Heart left ventricle (tissue), 16 donors: ENCODE results near the gene C3orf52. TPM values are rescaled to one million over a fixed set of nuclear protein-coding genes. Genes with fewer than 3 reads are reported as not detected.

ENCODE experiments used
- ATAC-seq, 4 donors: fragments of 200-7000 bp; cut with Tn5 transposase; one replicate each; pipeline ENCODE4 v1.9.1; 2020 to 2022; ENCODE audit warnings: moderate library complexity in 4 of 4, mild to moderate bottlenecking in 3 of 4, moderate number of reproducible peaks in 1 of 4
- DNase-seq, 5 donors: peaks; one replicate each; pipeline ENCODE4 v3.0.0-alpha.2; 2020
- H3K27ac ChIP-seq, 12 donors: fragments of 200-600 bp; sonication (generic) in 4 of 12; one replicate each; pipeline versions ENCODE4 v1.5.0 to v1.8.0; 2016 to 2022; ENCODE audit warnings: mild to moderate bottlenecking in 2 of 12
- H3K27me3 ChIP-seq, 9 donors: fragments of 200-600 bp; sonication (generic) in 2 of 9; one replicate each; pipeline versions ENCODE4 v1.5.1 to v1.8.0; 2016 to 2022; ENCODE audit warnings: mild to moderate bottlenecking in 3 of 9
- H3K36me3 ChIP-seq, 9 donors: fragments of 200-600 bp; sonication (generic) in 2 of 9; one replicate each; pipeline versions ENCODE4 v1.5.0 to v1.8.0; 2018 to 2022; ENCODE audit warnings: mild to moderate bottlenecking in 2 of 9
- H3K4me1 ChIP-seq, 12 donors: fragments of 200-600 bp; sonication (generic) in 4 of 12; one replicate each; pipeline versions ENCODE4 v1.5.0 to v1.8.0; 2016 to 2022; ENCODE audit warnings: mild to moderate bottlenecking in 3 of 12
- H3K4me3 ChIP-seq, 12 donors: fragments of 200-600 bp; sonication (generic) in 4 of 12; one replicate each; pipeline versions ENCODE4 v1.5.0 to v1.8.0; 2017 to 2022; ENCODE audit warnings: mild to moderate bottlenecking in 9 of 12, moderate library complexity in 4 of 12
- H3K9me3 ChIP-seq, 12 donors: fragments of 200-600 bp; sonication (generic) in 4 of 12; one replicate each; pipeline versions ENCODE4 v1.5.0 to v1.8.0; 2016 to 2022; ENCODE audit warnings: mild to moderate bottlenecking in 1 of 12
- POLR2A ChIP-seq, 2 donors: fragments of 450-650 bp; IDR thresholded peaks; one replicate each; pipeline ENCODE4 v1.6.1; 2017; ENCODE audit warnings: antibody characterized with exemption in 2 of 2, mild to moderate bottlenecking in 2 of 2, moderate library complexity in 2 of 2
- WGBS, 4 donors: extraction: QIAGEN DNeasy Blood & Tissue Kit in 2 of 4; methylation state at CpG; one replicate each; pipeline versions ENCODE4 v1.1.5 to v1.1.7; 2013 to 2018; 5-methylcytosine and 5-hydroxymethylcytosine counted together
- intact Hi-C, 10 donors: fragments of 100-400 bp; cut with DNase I; formaldehyde crosslinking; loops; one replicate each; pipeline versions ENCODE4 v1.11.1 to v1.14.2; 2022
- polyA plus RNA-seq, 2 donors: library from polyadenylated mRNA; stranded (reverse); fragments of 200-250 nt; gene quantifications; one replicate each; pipeline ENCODE4 v1.2.3, GENCODE V29; 2013
- total RNA-seq, 9 donors: library from RNA; depleted of rRNA in 2 of 9; stranded (reverse); fragments of >200 nt in 2 of 9; fragmentation: NEBNext Ultra II Directional in 3 of 9; extraction: Animal tissue kit (Norgen Biotek cat#: 25700) in 3 of 9; gene quantifications; one replicate each; pipeline versions ENCODE4 v1.1.0 to v1.2.4, GENCODE V29; 2016 to 2023
- TF ChIP-seq, protein P1 (sequence below), 12 donors: fragments of 200-600 bp; sonication (generic) in 4 of 12; IDR thresholded peaks; one replicate each; pipeline versions ENCODE4 v1.5.0 to v1.8.0; 2018 to 2022; ENCODE audit warnings: antibody characterized with exemption in 12 of 12, mild to moderate bottlenecking in 5 of 12
- donor health status: ischemic (EF 13 %, LVEDD 7.1; RV severe dilation, severe dysfunction).
- donor health status: healthy with polysubstance abuse.
- donor health status: DM: no; HTN: yes; CAD: no.
- donor health status: DM: no; HTN: no; CAD: no.
- donor health status: ischemic (EF 25% LVEDD 6.9; RV normal size, moderate dysfunction).
- donor health status: ischemic (EF 25% LVEDD 5.7; RV mildly dilated, moderate dysfunction).
- donor health status: healthy.
- donor health status: DM: yes; HTN: yes; CAD: no.
- donor health status: ischemic (EF 35%, LVEDD 5.7; RV mildly dilated, moderate dysfunction).
- donor health status: nonischemic (EF 11% LVEDD 7.7; RV severe dilation, severe dysfunction).
- donor health status: DM: yes; HTN: yes; CAD: no.
- donor health status: PGD.
- donor health status: ischemic (EF 29% LVEDD 5.4; RV normal size, mild dysfunction).
- donor health status: nonischemic (EF 23%, LVEDD 6.1; RV moderate dilation, normal function).

C3orf52 gene
- total and polyA plus RNA-seq, 11 donors, result 1.4 to 9.6 (median 4.9) TPM

DNA sequence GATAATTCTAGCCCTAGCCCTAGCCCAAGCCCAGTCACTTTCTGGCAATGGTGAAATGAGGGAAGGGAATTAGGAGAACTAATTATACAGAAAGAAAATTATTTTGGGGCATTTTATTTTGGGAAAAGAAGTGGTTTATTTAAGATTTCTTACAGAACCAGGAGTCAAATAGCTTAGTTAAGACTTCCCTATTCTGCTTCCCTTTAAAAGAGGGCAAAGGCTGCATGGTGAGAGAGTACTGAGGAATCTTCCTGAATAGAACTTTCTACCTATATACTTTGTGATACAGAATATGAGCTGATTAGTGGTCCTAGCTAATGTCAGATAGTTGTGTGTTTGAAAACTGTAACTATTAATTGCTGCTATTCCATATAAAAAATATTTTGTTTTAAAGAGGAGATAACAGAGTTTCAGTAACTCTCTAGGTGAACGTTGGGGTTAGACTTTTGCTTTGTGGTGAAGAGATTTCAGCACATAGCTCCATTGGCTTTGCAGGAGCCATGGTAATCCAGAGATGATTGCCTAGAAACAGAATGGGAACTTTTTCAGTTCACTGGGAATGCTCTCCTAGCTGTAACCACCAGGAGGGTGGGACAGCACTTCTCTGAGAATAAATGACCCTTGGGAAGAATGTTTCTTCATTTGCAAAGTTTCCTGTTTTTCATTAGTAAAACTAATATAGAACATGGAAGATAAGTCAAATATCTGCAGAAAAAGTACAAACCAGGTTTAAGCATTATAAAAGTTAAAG, 52.2 kb downstream of the C3orf52 start:
- intact Hi-C loops, result loop anchor here in 7 of 10 donors (5.0 to 10.0 kb wide), 5 partner anchors 376 to 394 kb away; no protein-coding TSS in a partner anchor
- Histone ChIP-seq H3K4me1 (peaks cover 0 to 40% (median 0%) of the 10 kb centered on the region in 12 donors), H3K36me3 (no peaks in the 10 kb centered on the region), H3K27ac (no peak overlapping the region), H3K9me3 (peaks cover 0 to 6% (median 0%) of the 10 kb centered on the region in 12 donors), H3K4me3 (no peak overlapping the region), H3K27me3 (no peaks in the 10 kb centered on the region)
- DNase-seq (no peak), ATAC-seq (no peak)
- TF ChIP-seq, protein P1, sequence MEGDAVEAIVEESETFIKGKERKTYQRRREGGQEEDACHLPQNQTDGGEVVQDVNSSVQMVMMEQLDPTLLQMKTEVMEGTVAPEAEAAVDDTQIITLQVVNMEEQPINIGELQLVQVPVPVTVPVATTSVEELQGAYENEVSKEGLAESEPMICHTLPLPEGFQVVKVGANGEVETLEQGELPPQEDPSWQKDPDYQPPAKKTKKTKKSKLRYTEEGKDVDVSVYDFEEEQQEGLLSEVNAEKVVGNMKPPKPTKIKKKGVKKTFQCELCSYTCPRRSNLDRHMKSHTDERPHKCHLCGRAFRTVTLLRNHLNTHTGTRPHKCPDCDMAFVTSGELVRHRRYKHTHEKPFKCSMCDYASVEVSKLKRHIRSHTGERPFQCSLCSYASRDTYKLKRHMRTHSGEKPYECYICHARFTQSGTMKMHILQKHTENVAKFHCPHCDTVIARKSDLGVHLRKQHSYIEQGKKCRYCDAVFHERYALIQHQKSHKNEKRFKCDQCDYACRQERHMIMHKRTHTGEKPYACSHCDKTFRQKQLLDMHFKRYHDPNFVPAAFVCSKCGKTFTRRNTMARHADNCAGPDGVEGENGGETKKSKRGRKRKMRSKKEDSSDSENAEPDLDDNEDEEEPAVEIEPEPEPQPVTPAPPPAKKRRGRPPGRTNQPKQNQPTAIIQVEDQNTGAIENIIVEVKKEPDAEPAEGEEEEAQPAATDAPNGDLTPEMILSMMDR (IDR thresholded peaks at IDR 0.05), result no peak
- TF ChIP-seq POLR2A (IDR thresholded peaks at IDR 0.05), result no peak
- WGBS, 4 donors, result 33 to 46% (median 43%) methylated on average over 1 of the region's 1 CpG

DNA sequence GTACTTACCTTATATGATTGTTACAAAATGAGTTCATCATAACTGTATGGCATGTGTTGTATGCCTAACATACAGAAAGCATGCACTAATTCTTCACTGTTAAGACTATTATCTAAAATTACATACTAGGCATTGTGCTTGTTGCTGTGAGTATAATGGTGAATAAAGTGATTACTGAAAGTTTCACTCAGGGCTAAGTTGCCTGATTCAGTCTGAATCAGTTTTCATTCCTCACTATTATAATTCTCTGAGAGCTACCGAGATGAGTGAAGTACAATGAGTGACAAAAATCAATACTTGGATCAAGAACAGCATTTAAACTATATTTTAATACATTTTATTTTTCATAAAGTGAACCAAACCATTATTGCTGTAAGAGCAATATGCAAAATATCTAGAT, 54.4 kb downstream of the C3orf52 start:
- no peak for DNase-seq
- WGBS, 4 donors, result 91 to 99% (median 96%) methylated on average over 1 of the region's 1 CpG
- ATAC-seq, result no peak
- no peak overlapping the region for H3K4me3 ChIP-seq
- H3K9me3 ChIP-seq, result peaks cover 0 to 21% (median 3%) of the 10 kb centered on the region in 12 donors
- H3K4me1 ChIP-seq, result peaks cover 0 to 20% (median 0%) of the 10 kb centered on the region in 12 donors
- intact Hi-C loops, result no loop called here
- no peaks in the 10 kb centered on the region for H3K27me3 ChIP-seq
- H3K27ac ChIP-seq, result no peak overlapping the region
- no peak for TF ChIP-seq POLR2A (IDR thresholded peaks at IDR 0.05)
- TF ChIP-seq, protein P1 (IDR thresholded peaks at IDR 0.05), result no peak
- peaks cover 0 to 7% (median 0%) of the 10 kb centered on the region in 9 donors for H3K36me3 ChIP-seq

DNA sequence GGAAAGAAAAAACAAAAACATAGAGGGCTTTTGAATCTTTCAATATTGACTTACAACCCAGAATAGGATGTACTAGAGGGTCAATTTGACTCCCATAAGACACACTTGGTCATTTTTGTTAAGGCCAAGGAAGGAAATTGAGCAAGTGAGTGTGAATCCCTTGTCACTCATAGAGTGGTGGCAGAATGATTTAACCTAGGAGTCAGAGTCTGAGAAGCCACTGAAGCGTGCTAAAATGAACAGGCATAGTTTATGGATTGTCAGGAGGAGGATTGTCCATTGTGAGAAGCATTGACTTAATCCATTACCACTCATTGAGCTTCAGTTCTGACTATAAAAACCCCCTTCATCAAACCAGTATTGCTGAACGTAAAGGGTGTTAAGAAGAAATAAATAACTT, 55.1 kb downstream of the C3orf52 start:
- peaks cover 0 to 7% (median 0%) of the 10 kb centered on the region in 9 donors for H3K36me3 ChIP-seq
- peaks cover 0 to 27% (median 3%) of the 10 kb centered on the region in 12 donors for H3K9me3 ChIP-seq
- no peak for DNase-seq
- no peak overlapping the region for H3K4me3 ChIP-seq
- intact Hi-C loops, result no loop called here
- 94 to 99% (median 95%) methylated on average over 2 of the region's 2 CpGs for WGBS, 4 donors
- no peaks in the 10 kb centered on the region for H3K27me3 ChIP-seq
- no peak for ATAC-seq
- H3K4me1 ChIP-seq, result peaks cover 0 to 19% (median 0%) of the 10 kb centered on the region in 12 donors
- TF ChIP-seq POLR2A (IDR thresholded peaks at IDR 0.05), result no peak
- TF ChIP-seq, protein P1 (IDR thresholded peaks at IDR 0.05), result no peak
- no peak overlapping the region for H3K27ac ChIP-seq

DNA sequence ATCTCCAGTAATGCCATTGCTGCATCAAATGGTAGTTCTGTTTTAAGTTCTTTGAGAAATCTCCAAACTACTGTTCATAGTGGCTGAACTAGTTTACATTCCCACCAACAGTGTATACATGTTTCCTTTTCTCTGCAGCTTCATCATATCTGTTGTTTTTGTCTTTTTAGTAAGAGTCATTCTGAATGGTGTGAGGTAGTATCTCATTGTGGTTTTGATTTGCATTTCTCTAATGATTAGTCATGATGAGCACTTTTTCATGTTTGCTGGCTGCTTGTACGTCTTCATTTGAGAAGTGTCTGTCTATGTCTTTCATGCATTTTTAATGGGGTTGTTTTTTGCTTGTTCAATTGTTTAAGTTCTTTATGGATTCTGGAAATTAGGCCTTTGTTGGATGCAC, 57.1 kb downstream of the C3orf52 start:
- Histone ChIP-seq H3K4me3 (no peak overlapping the region), H3K4me1 (peaks cover 0 to 4% (median 0%) of the 10 kb centered on the region in 12 donors), H3K27me3 (no peaks in the 10 kb centered on the region), H3K36me3 (peaks cover 0 to 7% (median 0%) of the 10 kb centered on the region in 9 donors), H3K27ac (no peak overlapping the region), H3K9me3 (peaks cover 0 to 41% (median 3%) of the 10 kb centered on the region in 12 donors)
- 92 to 100% (median 93%) methylated on average over 1 of the region's 1 CpG for WGBS, 4 donors
- no peak for ATAC-seq
- no peak for TF ChIP-seq POLR2A (IDR thresholded peaks at IDR 0.05)
- TF ChIP-seq, protein P1 (IDR thresholded peaks at IDR 0.05), result no peak
- DNase-seq, result no peak
- intact Hi-C loops, result no loop called here
